ENCODE results near the gene TLR5. TPM values are rescaled to one million over a fixed set of nuclear protein-coding genes. Genes with fewer than 3 reads are reported as not detected.

TLR5 gene
- total RNA-seq, 5 donors from 2014 or later (not counting 1 experiment from before 2014, with no cell fraction given) = 2.5 to 8.1 (median 3.8) TPM

DNA sequence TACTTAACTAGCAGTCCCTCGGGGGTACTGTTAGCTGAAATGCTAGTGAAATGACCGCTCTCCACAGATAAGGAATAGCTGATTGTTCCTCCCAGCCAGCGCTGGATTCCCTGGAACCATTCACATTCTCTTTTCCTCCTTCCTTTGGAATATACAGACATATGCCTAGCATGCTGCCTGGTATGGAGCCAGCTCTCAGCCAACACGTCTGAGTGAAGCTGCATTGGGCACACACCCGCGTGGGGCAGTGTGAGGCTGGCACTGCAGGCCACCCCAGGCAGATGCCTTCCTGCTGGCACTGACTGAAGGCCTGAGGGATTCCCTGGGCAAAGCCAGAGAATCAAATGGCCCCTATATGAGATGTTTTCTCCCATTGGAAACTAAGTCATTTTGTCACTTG is 66.7 kb downstream of the TLR5 start:
- WGBS (ENCODE audit: insufficient coverage) = 89% methylated on average over 3 of the region's 6 CpGs
- Histone ChIP-seq H3K9me3 (no peaks in the 10 kb centered on the region), H3K4me1 (ENCODE audit: control insufficient read depth in 1 of 2, extremely low read depth in 1 of 2, insufficient read depth in 2 of 2, low read length in 2 of 2) (peaks cover 0 to 5% of the 10 kb centered on the region in 2 experiments), H3K4me3 (ENCODE audit: control insufficient read depth in 1 of 2, extremely low read depth in 1 of 2, low read length in 1 of 2) (no peak overlapping the region), H3K36me3 (ENCODE audit: control insufficient read depth in 2 of 2, extremely low read depth in 1 of 2, insufficient read depth in 1 of 2, low read length in 1 of 2) (no peaks in the 10 kb centered on the region), H3K27me3 (replicated peaks in 1 of 2; ENCODE audit: control insufficient read depth in 2 of 2, extremely low read depth in 1 of 2, insufficient read depth in 2 of 2, low read length in 1 of 2) (peaks cover 0 to 31% of the 10 kb centered on the region in 2 experiments), H3K27ac (ENCODE audit: low read length) (no peak overlapping the region)
- Mint-ChIP-seq H3K4me1 (peaks cover 0 to 3% (median 3%) of the 10 kb centered on the region in 3 donors), H3K4me3 (no peak overlapping the region), H3K9me3 (no peaks in the 10 kb centered on the region), H3K27ac (no peak overlapping the region), H3K27me3 (peaks cover 9 to 27% of the 10 kb centered on the region in 2 donors), H3K36me3 (no peaks in the 10 kb centered on the region)
- ATAC-seq (replicated peaks in 1 of 4) (no peak), DNase-seq (no peak)
- CTCF ChIA-PET = no interaction called here
- POLR2A ChIA-PET = no interaction called here

DNA sequence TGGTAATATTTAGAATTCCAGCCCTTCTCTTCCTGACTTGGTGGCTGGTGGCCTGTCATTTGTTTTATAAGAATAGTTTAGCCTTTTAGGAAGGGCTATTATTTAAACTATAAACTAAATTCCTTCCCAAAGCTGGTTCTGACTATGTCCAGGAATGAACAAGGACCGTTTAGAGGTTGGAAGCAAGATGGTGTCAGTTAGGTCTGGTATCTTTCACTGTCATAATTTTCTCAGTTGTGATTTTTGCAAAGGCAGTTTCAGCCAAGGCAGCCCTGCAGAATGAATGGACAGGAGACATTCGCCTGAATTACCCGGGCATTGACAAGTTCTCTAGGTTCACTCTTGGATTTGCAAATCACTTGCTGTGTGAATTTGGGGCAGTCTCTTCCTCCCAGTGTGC is 67.2 kb downstream of the TLR5 start:
- H3K27me3 ChIP-seq (replicated peaks in 1 of 2; ENCODE audit: control insufficient read depth in 2 of 2, extremely low read depth in 1 of 2, insufficient read depth in 2 of 2, low read length in 1 of 2) = peaks cover 0 to 27% of the 10 kb centered on the region in 2 experiments
- DNase-seq = no peak
- no peaks in the 10 kb centered on the region for H3K4me1 ChIP-seq (ENCODE audit: control insufficient read depth in 1 of 2, extremely low read depth in 1 of 2, insufficient read depth in 2 of 2, low read length in 2 of 2)
- H3K4me1 Mint-ChIP-seq = no peaks in the 10 kb centered on the region
- H3K27ac ChIP-seq (ENCODE audit: low read length) = no peak overlapping the region
- H3K27me3 Mint-ChIP-seq = peaks cover 9 to 27% of the 10 kb centered on the region in 2 donors
- CTCF ChIA-PET = no interaction called here
- POLR2A ChIA-PET = no interaction called here
- no peak overlapping the region for H3K27ac Mint-ChIP-seq
- ATAC-seq (replicated peaks in 1 of 4) = no peak
- H3K36me3 ChIP-seq (ENCODE audit: control insufficient read depth in 2 of 2, extremely low read depth in 1 of 2, insufficient read depth in 1 of 2, low read length in 1 of 2) = no peaks in the 10 kb centered on the region
- H3K9me3 Mint-ChIP-seq = no peaks in the 10 kb centered on the region
- no peaks in the 10 kb centered on the region for H3K9me3 ChIP-seq
- 100% methylated on average over 2 of the region's 3 CpGs for WGBS (ENCODE audit: insufficient coverage)
- H3K36me3 Mint-ChIP-seq = no peaks in the 10 kb centered on the region
- no peak overlapping the region for H3K4me3 Mint-ChIP-seq
- no peak overlapping the region for H3K4me3 ChIP-seq (ENCODE audit: control insufficient read depth in 1 of 2, extremely low read depth in 1 of 2, low read length in 1 of 2)

DNA sequence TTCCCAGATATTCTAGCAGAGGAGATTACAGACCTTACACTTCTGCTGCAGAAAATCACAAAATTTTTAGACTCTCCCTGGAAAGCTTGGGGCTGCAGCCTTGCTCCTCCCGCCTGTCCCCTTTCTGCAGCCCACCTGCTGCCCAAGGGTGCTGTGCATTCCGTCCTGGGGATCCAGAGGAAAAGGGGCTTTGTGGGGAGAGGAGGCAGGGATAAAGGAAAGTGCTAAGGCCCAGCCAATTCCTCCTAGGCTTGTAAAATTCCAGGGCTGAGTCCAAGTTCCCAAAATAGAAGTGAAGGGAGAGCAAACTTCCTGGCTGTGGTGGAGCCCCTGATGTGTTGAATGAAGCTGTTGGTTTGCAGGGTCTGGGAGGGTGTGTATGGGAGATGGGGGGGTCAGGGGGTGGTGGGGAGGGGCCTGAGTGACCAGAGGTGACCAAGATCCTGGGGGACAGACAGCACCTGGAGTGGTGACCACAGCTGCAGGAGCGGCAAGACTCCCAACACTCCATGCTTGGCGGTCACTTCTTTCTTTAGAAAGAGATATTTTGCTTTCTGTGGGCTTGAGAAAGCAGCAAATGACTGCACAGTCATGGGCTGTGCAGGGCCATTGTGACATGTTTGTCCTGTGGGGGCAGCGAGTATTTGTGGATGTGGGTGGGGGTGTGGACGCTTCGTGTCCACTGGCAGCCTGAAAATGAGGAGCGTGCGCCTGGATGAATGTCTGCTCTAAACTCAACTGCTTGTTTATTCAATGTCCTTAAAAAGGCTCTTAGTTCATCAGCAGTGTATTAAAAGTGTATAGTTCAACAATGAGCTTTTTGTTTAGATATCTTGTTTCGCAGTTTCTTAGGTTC is 68.4 kb downstream of the TLR5 start:
- H3K4me1 ChIP-seq (ENCODE audit: control insufficient read depth in 1 of 2, extremely low read depth in 1 of 2, insufficient read depth in 2 of 2, low read length in 2 of 2) = no peaks in the 10 kb centered on the region
- H3K27me3 Mint-ChIP-seq = peaks cover 9 to 27% of the 10 kb centered on the region in 2 donors
- H3K27ac ChIP-seq (ENCODE audit: low read length) = no peak overlapping the region
- H3K9me3 Mint-ChIP-seq = no peaks in the 10 kb centered on the region
- no peaks in the 10 kb centered on the region for H3K36me3 Mint-ChIP-seq
- H3K27ac Mint-ChIP-seq = no peak overlapping the region
- no peaks in the 10 kb centered on the region for H3K36me3 ChIP-seq (ENCODE audit: control insufficient read depth in 2 of 2, extremely low read depth in 1 of 2, insufficient read depth in 1 of 2, low read length in 1 of 2)
- WGBS (ENCODE audit: insufficient coverage) = 73% methylated on average over 3 of the region's 10 CpGs
- ChIA-PET CTCF (no interaction called here), POLR2A (no interaction called here)
- no peaks in the 10 kb centered on the region for H3K9me3 ChIP-seq
- peaks cover 0 to 21% of the 10 kb centered on the region in 2 experiments for H3K27me3 ChIP-seq (replicated peaks in 1 of 2; ENCODE audit: control insufficient read depth in 2 of 2, extremely low read depth in 1 of 2, insufficient read depth in 2 of 2, low read length in 1 of 2)
- H3K4me3 ChIP-seq (ENCODE audit: control insufficient read depth in 1 of 2, extremely low read depth in 1 of 2, low read length in 1 of 2) = no peak overlapping the region
- H3K4me3 Mint-ChIP-seq = no peak overlapping the region
- DNase-seq (no peak), ATAC-seq (replicated peaks in 1 of 4) (no peak)
- H3K4me1 Mint-ChIP-seq = no peaks in the 10 kb centered on the region

DNA sequence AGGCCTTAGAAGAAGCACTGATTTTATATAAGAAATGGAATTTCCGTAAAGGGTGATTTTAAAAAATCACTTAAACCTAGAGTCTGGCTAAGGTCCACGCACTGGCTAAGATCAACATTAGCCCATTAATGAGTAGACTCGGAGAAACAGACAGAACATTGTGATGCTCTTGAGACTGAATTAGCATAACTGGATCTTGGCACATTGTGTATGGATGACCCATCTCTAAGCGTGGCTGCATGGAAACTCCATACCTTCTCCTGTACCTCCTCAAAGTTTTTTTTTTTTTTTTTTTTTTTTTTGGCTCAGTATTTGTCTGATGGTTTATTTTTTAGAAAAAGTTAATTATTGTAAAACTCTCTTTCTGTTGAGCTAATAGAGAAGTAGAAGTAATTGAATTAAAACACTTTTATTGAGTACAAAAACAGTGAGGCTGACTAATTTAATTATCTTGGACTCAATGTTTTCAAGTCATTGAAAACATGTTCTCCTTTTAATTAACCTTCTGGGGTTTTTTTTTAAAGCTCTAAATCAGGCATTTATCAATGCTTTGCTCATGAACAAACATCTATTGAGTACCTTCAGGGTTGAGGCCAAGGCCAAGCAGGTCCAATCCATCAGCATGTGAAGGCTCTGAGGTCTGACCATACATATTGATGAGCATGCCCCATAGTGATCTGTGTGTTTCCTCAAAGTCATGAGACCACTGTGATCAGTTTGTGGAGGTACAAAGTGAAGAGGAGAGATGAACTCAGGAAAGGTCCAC is 74.0 kb downstream of the TLR5 start:
- 100% methylated on average over 3 of the region's 4 CpGs for WGBS (ENCODE audit: insufficient coverage)
- no peaks in the 10 kb centered on the region for H3K36me3 Mint-ChIP-seq
- no peak overlapping the region for H3K27ac Mint-ChIP-seq
- no peak overlapping the region for H3K4me3 ChIP-seq (ENCODE audit: control insufficient read depth in 1 of 2, extremely low read depth in 1 of 2, low read length in 1 of 2)
- ChIA-PET POLR2A (interaction anchor here in 1 of 2 donors (0.6 kb wide), 1 partner anchor 1108 kb away, joined by 5 read pairs; no protein-coding TSS in a partner anchor), CTCF (interaction anchor here in 1 of 2 donors (0.6 kb wide), 1 partner anchor 116 kb away, joined by 4 read pairs; no protein-coding TSS in a partner anchor)
- no peak overlapping the region for H3K4me3 Mint-ChIP-seq
- peaks cover 3% of the 10 kb centered on the region in 2 donors for H3K27me3 Mint-ChIP-seq
- no peaks in the 10 kb centered on the region for H3K4me1 ChIP-seq (ENCODE audit: control insufficient read depth in 1 of 2, extremely low read depth in 1 of 2, insufficient read depth in 2 of 2, low read length in 2 of 2)
- H3K27me3 ChIP-seq (replicated peaks in 1 of 2; ENCODE audit: control insufficient read depth in 2 of 2, extremely low read depth in 1 of 2, insufficient read depth in 2 of 2, low read length in 1 of 2) = peaks cover 0 to 6% of the 10 kb centered on the region in 2 experiments
- H3K36me3 ChIP-seq (ENCODE audit: control insufficient read depth in 2 of 2, extremely low read depth in 1 of 2, insufficient read depth in 1 of 2, low read length in 1 of 2) = no peaks in the 10 kb centered on the region
- H3K27ac ChIP-seq (ENCODE audit: low read length) = no peak overlapping the region
- no peak for ATAC-seq (replicated peaks in 1 of 4)
- H3K9me3 ChIP-seq = no peaks in the 10 kb centered on the region
- H3K4me1 Mint-ChIP-seq = no peaks in the 10 kb centered on the region
- no peak for DNase-seq
- H3K9me3 Mint-ChIP-seq = no peaks in the 10 kb centered on the region

DNA sequence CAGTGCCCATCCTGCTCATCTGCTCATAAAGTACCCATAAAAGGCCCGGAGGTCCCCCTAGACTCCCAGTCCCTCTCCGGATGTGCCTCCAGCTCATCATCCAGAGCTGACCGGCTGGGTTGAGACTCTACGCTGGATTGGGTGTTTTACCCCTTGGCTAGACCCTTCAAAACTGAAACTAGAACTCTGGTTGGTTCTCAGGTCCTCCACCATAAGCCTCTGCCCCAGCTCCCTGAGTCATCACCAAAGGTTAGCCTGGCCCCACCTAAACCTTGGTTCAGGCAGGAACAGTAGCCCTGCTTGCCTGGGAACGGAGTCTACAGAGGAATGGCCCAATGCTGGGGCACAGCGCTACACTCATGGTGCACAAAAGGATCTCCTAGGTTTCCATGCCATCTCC is 75.1 kb downstream of the TLR5 start:
- no peaks in the 10 kb centered on the region for H3K9me3 Mint-ChIP-seq
- no peaks in the 10 kb centered on the region for H3K27me3 Mint-ChIP-seq
- no peaks in the 10 kb centered on the region for H3K4me1 ChIP-seq (ENCODE audit: control insufficient read depth in 1 of 2, extremely low read depth in 1 of 2, insufficient read depth in 2 of 2, low read length in 2 of 2)
- ChIA-PET POLR2A (interaction anchor here in 1 of 2 donors (0.6 kb wide), 1 partner anchor 250 kb away, joined by 6 read pairs; no protein-coding TSS in a partner anchor), CTCF (no interaction called here)
- no peak overlapping the region for H3K27ac Mint-ChIP-seq
- no peak overlapping the region for H3K4me3 ChIP-seq (ENCODE audit: control insufficient read depth in 1 of 2, extremely low read depth in 1 of 2, low read length in 1 of 2)
- no peak for ATAC-seq (replicated peaks in 1 of 4)
- DNase-seq = no peak
- H3K27ac ChIP-seq (ENCODE audit: low read length) = no peak overlapping the region
- no peak overlapping the region for H3K4me3 Mint-ChIP-seq
- WGBS (ENCODE audit: insufficient coverage) = 96% methylated on average over 3 of the region's 6 CpGs
- H3K36me3 ChIP-seq (ENCODE audit: control insufficient read depth in 2 of 2, extremely low read depth in 1 of 2, insufficient read depth in 1 of 2, low read length in 1 of 2) = no peaks in the 10 kb centered on the region
- H3K4me1 Mint-ChIP-seq = no peaks in the 10 kb centered on the region
- H3K9me3 ChIP-seq = no peaks in the 10 kb centered on the region
- peaks cover 0 to 6% of the 10 kb centered on the region in 2 experiments for H3K27me3 ChIP-seq (replicated peaks in 1 of 2; ENCODE audit: control insufficient read depth in 2 of 2, extremely low read depth in 1 of 2, insufficient read depth in 2 of 2, low read length in 1 of 2)
- no peaks in the 10 kb centered on the region for H3K36me3 Mint-ChIP-seq

DNA sequence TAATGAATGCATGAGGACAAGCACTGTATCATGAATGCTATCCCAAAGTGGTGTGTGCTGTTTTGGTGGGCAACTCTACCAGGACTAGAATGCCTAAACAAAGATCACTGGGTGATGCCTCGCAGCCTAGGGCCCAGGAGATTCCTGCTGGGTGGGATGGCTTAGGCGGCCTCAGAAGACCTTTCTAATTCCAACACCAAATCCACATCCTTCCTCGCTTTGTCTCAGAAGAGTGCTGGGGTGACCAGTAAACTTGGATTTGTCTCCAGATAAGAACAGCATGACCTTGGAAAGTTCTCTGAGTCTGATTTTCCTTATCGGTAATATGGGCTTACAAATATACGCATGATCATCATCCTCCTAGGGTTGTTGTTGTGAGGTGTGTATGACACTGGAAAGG is 76.6 kb downstream of the TLR5 start:
- no peak for DNase-seq
- no peaks in the 10 kb centered on the region for H3K9me3 ChIP-seq
- POLR2A ChIA-PET = no interaction called here
- Mint-ChIP-seq H3K4me3 (no peak overlapping the region), H3K36me3 (no peaks in the 10 kb centered on the region), H3K9me3 (no peaks in the 10 kb centered on the region), H3K27me3 (no peaks in the 10 kb centered on the region), H3K27ac (no peak overlapping the region), H3K4me1 (no peaks in the 10 kb centered on the region)
- ATAC-seq (replicated peaks in 1 of 4) = no peak
- H3K27ac ChIP-seq (ENCODE audit: low read length) = no peak overlapping the region
- no peak overlapping the region for H3K4me3 ChIP-seq (ENCODE audit: control insufficient read depth in 1 of 2, extremely low read depth in 1 of 2, low read length in 1 of 2)
- H3K27me3 ChIP-seq (replicated peaks in 1 of 2; ENCODE audit: control insufficient read depth in 2 of 2, extremely low read depth in 1 of 2, insufficient read depth in 2 of 2, low read length in 1 of 2) = peaks cover 0 to 6% of the 10 kb centered on the region in 2 experiments
- no peaks in the 10 kb centered on the region for H3K4me1 ChIP-seq (ENCODE audit: control insufficient read depth in 1 of 2, extremely low read depth in 1 of 2, insufficient read depth in 2 of 2, low read length in 2 of 2)
- CTCF ChIA-PET = interaction anchor here in 1 of 2 donors (0.7 kb wide), 1 partner anchor 765 kb away, joined by 5 read pairs; no protein-coding TSS in a partner anchor
- 100% methylated on average over 2 of the region's 5 CpGs for WGBS (ENCODE audit: insufficient coverage)
- H3K36me3 ChIP-seq (ENCODE audit: control insufficient read depth in 2 of 2, extremely low read depth in 1 of 2, insufficient read depth in 1 of 2, low read length in 1 of 2) = no peaks in the 10 kb centered on the region
